HG03135 (cell line): ENCODE results near the gene KIF2C.
A peak's percentile ranks its signal among the peaks of the same experiment; 100 is the strongest.
"Not testable (repeated sequence)": the region's sequence is repeated elsewhere in the genome, so short reads cannot be mapped to it uniquely, and the experiment has no call there.

Experiments
- ATAC-seq: cut with Tn5 transposase; IDR thresholded peaks from one replicate; pipeline ENCODE4 v1.9.1; 2021; ENCODE audit warnings: mild to moderate bottlenecking, moderate library complexity; ENCODE audit not compliant: unreplicated experiment

KIF2C gene

DNA sequence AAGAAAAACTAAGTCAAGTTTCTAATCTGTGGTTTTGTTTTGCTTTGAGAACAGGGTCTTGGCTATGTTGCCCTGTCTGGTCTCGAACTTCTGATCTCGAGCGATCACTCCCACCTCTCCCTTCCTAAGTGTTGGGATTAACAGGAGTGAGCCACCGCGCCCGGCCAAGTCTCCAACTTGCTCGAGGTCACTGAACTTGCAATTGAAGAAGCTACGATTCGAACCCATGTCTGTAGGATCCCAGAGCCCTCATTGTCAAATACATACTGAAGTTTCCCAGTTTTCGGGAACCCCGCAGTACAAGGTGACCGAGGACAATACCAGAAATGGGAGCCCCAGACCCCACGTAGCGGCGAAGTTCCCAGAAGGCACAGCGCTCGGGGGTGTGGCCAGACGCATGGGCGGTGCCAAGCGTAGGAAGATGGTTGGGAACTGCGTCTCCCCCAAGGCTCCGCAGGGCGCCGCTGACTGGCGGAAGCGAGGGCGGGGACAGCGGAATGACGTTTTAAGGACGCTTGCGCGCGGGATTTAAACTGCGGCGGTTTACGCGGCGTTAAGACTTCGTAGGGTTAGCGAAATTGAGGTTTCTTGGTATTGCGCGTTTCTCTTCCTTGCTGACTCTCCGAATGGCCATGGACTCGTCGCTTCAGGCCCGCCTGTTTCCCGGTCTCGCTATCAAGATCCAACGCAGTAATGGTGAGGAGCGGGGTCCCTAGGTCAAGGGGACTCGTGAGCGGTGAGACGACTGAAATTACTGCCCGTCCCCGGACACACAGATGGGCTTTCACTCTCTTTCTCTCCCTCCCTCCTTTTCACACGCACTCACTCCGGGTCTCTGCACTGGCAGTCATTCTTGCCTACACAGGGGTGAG, at the start of gene KIF2C:
Gene KIF2C, plus strand, starts transcription at position 531 of the 872 bp plus-strand sequence. Its CDS starts 96 bp downstream, at position 627.
- ATAC-seq = peak; percentile 96

DNA sequence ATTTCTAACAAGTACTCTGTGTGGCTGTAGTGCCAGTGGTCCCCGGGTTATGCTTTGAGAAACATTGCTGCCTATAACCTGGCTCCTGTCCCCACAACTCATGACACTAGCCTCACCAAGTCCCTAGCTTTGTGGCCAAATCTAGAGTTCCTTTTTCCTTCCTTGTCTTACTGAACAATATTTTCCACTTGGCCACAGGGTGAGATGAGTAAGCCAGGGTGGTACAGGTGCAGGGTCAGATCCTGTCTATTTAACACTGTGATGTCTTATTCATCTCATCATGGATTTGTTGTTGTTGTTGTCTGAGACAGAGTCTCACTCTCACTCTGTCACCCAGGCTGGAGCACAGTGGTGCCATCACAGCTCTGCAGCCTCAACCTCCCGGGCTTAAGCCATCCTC, 46.5 kb upstream of the KIF2C start:
- no peak for ATAC-seq

DNA sequence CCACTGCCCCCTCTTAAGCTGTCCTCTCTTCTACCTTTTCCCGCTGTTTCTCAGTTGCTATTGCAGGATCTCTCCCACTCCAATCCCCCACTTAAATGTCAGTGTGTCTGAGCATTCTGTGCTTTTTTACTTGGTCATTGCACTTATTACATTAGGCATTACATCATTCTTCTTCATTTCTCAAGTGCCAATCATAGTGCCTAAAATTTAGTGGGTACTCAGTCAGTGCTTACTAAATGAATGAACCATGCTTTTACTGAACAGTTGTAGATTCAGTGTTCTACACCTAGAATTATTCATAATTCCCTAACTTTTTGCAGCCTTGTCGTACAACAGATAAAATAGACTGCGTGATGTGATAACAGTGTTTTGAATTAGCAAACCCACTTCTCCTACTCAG, 45.7 kb upstream of the KIF2C start:
- no peak for ATAC-seq

DNA sequence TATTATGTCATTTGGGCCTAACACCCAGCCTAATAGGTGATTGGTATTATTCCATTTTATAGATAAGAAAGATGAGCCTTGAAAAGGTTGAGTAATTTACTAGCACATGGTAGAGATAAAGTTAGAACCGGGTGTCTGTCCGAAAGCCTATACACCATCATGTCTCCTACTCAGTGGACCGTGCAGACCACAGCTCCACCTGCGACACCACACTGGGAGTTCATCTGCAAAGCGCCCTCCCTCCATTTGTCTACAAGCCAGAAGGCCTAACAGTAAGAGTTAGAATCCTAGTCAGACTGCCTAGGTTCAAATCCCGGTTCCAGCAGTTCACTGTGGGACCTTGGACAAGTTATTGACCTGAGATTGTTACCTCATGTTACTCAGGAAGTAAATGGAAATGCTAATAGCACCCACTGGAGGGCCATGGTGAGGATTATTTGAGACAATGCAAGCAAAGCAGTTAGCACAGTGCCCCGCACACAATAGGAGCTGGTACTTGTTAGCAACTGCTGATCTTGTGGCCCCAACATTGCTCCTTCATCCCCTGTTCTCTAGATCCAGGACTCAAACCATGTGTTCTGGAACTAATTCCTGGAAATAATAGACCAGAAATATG, 44.7 kb upstream of the KIF2C start:
- peak; percentile 69 for ATAC-seq

- no peak for ATAC-seq
These were observed 44.0 kb upstream of the KIF2C start for GRCh38 chr1:44695671-44696070.

GRCh38 chr1:44696101-44696500, 43.5 kb upstream of the KIF2C start:
- no peak for ATAC-seq

DNA sequence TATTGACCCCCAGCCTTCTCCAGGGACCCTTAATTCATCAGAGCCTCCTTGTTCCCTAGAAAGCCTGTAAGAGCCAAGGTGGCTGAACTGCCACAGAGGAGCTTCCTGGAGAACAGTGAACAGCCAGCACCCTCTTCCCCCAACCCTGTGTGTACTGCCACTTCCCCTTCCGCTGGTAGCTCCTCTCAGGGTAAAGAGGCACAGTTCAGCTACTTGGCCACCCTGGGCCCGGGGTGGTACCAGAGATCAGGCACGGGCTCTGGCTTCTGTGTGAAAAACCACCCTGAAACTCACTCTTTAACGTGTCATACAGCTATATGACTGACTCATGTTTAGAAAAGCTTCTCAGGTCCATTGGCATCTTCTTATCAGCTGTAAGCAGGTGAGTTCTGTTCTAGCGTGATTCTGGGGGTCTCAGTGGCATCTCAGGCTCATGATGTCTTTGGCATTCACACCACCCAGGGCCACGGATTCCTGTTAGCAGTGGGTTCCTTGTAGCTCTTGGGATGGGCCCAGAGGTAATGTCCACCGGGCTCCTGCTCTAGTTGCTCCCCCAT, 42.8 kb upstream of the KIF2C start:
- ATAC-seq = no peak

DNA sequence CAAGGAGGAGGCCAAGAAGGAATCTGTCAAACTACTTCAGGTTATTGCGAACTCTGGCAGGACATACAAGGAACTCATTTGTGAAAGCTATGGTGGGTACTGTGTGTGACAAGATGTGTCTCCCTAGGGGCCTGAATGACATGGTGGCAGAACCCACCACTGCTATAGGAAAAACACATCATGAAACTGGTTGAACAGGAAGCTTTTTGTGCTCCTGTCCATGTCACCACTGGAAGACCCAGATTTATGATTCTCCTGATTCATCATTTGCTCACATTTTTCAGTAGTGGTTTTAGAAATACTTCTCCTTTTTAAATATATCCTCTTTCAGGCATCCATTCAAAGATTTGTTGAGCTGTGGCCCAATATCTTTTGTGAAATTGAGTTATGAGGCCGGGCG, 41.5 kb upstream of the KIF2C start:
- ATAC-seq = no peak

- ATAC-seq = not testable (repeated sequence)
These were observed 40.3 kb upstream of the KIF2C start for GRCh38 chr1:44699375-44699774.

DNA sequence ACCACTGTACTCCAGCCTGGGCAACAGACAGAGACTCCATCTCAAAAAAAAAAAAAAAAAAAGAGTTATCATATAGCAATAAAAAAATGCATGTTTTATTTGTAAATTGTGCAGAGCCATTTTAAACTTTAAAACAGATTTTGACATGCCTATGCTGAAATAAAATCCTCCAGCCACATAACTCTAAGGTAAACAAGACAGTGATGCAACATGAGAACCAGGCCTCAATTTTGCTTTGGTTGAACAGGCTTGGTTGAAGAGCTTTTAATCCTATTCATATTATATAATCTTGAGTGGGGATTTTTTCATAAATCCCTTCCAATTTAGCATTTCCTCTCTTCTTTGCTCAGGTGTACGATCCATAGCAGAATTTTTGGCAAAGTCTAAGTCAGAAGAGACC, 39.1 kb upstream of the KIF2C start:
- no peak for ATAC-seq

DNA sequence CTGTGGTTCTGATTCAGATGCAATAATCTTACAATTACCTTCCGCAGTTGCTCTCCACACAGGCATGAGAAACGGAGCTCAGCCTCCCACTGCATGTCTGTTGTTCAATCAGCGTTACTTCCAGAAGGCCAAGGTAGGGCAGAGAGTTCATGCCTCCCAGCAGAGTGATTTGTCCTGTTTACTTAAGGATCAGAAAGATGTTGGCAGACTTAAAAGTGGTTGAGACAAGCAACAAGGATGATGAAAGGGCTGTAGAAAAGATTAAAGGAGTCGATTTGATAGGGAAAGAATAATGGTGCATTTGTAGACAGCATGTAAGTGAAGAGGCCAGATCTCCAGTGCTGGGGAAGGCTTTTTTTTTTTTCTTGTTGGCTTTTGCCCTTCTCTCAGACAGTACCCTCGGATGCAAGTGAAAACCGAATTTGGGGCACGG, 38.5 kb upstream of the KIF2C start:
- ATAC-seq = no peak

GRCh38 chr1:44705470-44705869, 34.2 kb upstream of the KIF2C start:
- no peak for ATAC-seq

DNA sequence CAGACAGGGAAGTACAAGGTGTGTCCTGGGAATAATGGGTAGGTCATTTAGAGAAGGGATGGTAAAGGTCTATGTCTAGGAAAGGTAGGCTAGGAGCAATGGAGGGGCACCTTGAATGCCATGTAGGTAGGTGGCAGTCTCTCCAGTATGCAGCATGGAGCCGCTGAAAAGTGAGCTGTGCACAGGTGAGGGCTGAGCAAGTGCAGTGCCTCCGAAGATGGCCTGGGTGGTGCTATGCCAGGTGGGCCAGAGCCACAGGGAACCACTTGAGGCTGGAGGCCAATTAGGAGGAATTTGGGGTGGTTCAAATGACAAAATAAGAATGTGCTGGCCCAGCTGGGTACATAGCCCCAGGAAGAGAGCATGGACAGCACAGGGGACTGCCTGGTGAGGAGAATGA, 33.7 kb upstream of the KIF2C start:
- ATAC-seq = no peak

GRCh38 chr1:44707112-44707881, 32.3 kb upstream of the KIF2C start:
- ATAC-seq = no peak

DNA sequence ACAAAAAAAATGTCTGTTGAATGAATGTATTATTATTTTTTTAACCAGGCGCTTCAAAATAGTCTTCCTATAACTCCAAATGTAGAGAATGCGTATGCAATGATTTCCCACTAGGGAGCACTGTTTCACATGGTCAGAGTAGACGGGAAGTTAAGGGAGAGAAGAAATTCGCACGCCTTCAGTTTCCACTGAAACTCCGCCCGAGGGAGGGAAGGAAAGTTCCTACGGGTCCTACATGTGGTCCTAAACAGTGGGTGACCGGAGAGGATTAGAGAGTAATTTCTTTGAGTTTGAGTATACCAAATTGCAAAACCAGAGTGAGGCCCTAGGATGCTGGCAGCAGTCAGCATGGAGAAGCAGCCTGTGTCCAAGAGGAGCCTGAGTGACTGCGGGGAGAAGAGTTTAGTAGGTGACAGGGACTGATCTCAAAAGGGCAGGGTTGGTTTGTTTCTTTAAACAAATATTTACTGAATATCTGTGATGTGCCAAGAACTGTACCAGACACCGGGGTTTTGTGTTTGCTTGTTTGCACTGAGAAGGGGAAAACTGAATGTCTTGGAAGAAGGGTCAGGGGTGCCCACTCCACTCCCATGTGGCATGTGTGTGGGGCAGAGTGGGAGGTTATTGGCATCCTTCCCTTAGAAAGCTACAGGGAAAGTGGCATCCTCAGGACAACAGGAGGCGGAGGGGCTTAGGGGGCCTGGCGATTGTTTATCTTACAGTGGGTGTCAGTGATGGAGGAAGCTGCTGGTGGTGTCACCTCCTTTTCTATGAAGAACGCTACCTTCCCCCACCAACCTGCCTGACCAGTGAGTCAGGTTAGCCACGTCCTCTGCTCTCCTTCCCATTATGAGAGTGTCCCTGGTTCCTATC, 31.4 kb upstream of the KIF2C start:
- no peak for ATAC-seq

DNA sequence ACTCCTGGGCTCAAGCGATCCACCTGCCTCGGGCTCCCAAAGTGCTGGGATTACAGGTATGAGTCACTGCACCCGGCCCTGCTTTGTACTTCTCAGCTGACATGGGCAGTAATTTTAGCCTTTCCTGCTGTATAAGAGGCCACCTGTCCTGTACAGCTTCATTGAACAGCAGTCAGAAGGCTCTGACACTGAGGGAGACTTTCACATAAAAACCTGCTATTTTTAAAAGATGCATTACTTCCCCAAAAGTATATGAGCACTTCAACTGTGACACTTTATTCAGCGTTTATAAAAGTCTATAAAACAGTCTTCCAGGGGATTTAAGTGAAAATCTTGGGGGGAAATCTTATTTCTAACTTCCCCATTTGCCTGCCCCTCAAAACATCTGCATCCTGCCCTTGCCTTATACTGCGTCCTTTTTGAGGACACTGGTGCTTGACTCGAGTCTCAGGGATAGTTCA, 26.3 kb upstream of the KIF2C start:
- ATAC-seq = no peak

DNA sequence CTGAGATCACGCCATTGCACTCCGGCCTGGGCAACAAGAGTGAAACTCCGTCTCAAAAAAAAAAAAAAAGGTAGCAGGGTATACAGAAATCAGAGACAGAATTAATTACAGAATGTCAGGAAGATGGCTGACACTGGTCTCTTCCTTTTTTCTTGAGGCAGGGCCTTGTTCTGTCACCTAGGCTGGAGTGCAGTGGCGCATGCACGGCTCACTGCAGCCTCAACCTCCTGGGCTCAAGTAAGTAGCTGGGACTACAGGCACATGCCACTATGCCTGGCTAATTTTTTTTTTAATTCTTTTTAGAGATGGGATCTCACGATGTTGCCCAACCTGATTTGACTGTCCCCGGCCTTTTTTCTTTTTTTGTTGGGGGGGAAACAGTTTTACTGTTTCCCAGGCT, 25.1 kb upstream of the KIF2C start:
- no peak for ATAC-seq

DNA sequence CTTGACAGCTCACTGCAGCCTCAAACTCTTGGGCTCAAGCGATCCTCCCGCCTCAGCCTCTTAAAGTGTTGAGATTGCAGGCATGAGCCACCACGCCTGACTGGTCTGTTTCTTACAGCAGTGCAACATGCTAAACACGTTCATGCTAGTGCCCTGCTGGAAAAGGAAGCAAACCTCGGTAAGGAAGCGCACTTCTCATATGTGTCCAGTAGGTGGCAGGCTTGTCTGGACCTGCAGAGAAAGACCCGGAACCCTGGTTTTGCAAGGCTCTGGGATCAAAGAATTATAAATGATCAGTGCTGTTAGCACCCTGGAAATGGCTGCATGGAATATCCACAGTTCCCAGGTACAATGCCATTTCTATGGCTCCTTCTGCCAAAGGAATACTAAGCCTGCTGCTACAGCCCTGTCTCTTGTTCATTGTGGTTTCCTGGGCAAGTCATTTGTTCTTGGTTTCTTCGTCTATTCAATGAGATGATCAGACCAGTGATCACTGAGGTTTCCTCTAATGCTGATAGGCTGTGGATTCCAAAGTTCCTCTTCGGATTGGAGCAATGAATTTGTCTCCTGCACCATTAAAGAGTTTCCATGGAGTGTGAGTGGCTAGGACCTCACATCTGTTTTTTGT, 24.6 kb upstream of the KIF2C start:
- no peak for ATAC-seq

DNA sequence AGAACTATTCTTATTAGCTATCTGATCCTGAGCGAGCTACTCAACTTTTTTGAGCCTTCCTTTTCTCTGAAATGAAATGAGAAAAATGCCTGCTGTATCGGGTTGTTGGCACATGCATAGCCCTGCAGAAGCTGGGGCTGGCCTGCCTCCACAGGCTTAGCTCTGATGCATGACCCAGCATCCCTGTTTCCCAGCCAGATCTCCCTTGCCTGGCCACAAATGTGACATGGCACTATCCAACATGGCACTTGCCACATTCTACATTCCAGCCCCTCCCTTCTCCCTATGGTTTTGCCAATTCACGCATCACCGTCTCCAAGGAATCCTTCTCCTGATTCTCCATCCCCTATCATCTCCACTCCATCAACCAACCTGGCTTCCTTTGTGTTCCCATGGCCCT, 22.5 kb upstream of the KIF2C start:
- no peak for ATAC-seq

DNA sequence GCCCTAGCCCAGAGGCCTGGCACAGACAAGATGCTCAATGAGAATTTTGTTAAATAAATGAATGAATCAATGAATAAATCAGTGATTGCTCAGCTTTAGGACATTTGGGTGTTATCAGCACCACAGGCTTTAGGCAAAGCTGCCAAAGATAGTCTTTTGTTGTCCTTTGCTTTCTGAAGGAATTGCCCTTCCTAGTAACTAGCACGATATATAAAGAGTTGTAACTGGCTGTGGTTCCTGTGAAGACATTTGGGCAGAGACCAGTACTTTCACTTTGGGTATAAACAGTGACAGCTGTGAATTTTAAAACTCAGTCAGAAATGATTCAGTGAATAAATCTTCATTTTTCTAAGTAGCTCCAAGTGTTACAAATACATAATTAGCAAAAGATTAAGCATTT, 22.0 kb upstream of the KIF2C start:
- no peak for ATAC-seq
